PC-3 (cell line): ENCODE data around the gene HS3ST5. TPM values are rescaled to one million over a fixed set of nuclear protein-coding genes. Genes with fewer than 3 reads are reported as not detected.

Experiments
- ATAC-seq: fragments of 200-7000 bp; cut with Tn5 transposase; 2 replicates; pipeline ENCODE4 v1.9.1; 2020; ENCODE audit warnings: mild to moderate bottlenecking, moderate library complexity
- BruUV-seq: library from RNA; stranded (reverse); fragments of 400-500 nt; replicated peaks from 2 replicates; lab custom pipeline; 2021; lab: Mats Ljungman, UMichigan
- CTCF ChIA-PET: fragments of 300-600 bp; sonication (Branson Sonifier 250); formaldehyde crosslinking; loops from one replicate; lab custom pipeline; 2022; ENCODE audit warnings: antibody characterized with exemption; lab: Charles Lee
- POLR2A ChIA-PET: fragments of 300-600 bp; sonication (Branson Sonifier 250); formaldehyde crosslinking; loops from one replicate; lab custom pipeline; 2022; ENCODE audit warnings: antibody characterized with exemption; ENCODE audit not compliant: unreplicated experiment; lab: Charles Lee
- DNase-seq: peaks from one replicate; pipeline ENCODE4 v3.0.0-alpha.2; 2015
- H2AFZ ChIP-seq: fragments of 300-600 bp; sonication (generic); 2 replicates; pipeline ENCODE4 v1.6.0; 2016; ENCODE audit warnings: antibody characterized with exemption, low read length
- H3F3A ChIP-seq: fragments of 300-600 bp; sonication (generic); one replicate; pipeline ENCODE4 v1.6.0; 2017; ENCODE audit warnings: antibody characterized with exemption, low read length, control low read depth, mild to moderate bottlenecking; ENCODE audit not compliant: unreplicated experiment
- H3K27ac ChIP-seq: fragments of 300-600 bp; sonication (generic); 2 replicates; pipeline ENCODE4 v1.5.1; 2016; ENCODE audit warnings: mild to moderate bottlenecking, low read length
- H3K27me3 ChIP-seq: fragments of 300-600 bp; sonication (generic); 2 replicates; pipeline ENCODE4 v1.6.1; 2016; ENCODE audit warnings: low read length, mixed read lengths
- H3K36me3 ChIP-seq: fragments of 300-600 bp; sonication (generic); 2 replicates; pipeline ENCODE4 v1.6.1; 2016; ENCODE audit warnings: low read depth, mixed run types, low read length, mixed read lengths
- H3K4me1 ChIP-seq: fragments of 300-600 bp; sonication (generic); 2 replicates; pipeline ENCODE4 v1.5.1; 2016; ENCODE audit warnings: low read length; ENCODE audit not compliant: insufficient read depth
- H3K4me2 ChIP-seq: fragments of 300-600 bp; sonication (generic); 2 replicates; pipeline ENCODE4 v1.6.0; 2016; ENCODE audit warnings: low read length
- H3K4me3 ChIP-seq: fragments of 300-600 bp; sonication (generic); 2 replicates; pipeline ENCODE4 v1.5.1; 2016; ENCODE audit warnings: mild to moderate bottlenecking, low read length, mixed read lengths
- H3K79me2 ChIP-seq: fragments of 300-600 bp; sonication (generic); 2 replicates; pipeline ENCODE4 v1.6.1; 2017; ENCODE audit warnings: low read length, mixed read lengths
- H3K9ac ChIP-seq: fragments of 300-600 bp; sonication (generic); 2 replicates; pipeline ENCODE4 v1.6.0; 2016; ENCODE audit warnings: mild to moderate bottlenecking, low read length
- H3K9me2 ChIP-seq: fragments of 300-600 bp; sonication (generic); replicated peaks from 2 replicates; pipeline ENCODE4 v1.6.1; 2016; ENCODE audit warnings: mixed run types, low read length, mixed read lengths
- H3K9me3 ChIP-seq: fragments of 300-600 bp; sonication (generic); 2 replicates; pipeline ENCODE4 v1.6.1; 2016; ENCODE audit warnings: low read length, mixed read lengths
- H4K20me1 ChIP-seq: fragments of 300-600 bp; sonication (generic); 2 replicates; pipeline ENCODE4 v1.6.1; 2016; ENCODE audit warnings: low read length, mixed read lengths
- EZH2 ChIP-seq: fragments of 300-600 bp; sonication (generic); IDR thresholded peaks from one replicate; pipeline ENCODE4 v1.6.1; 2017; ENCODE audit warnings: antibody characterized with exemption, mild to moderate bottlenecking, low read length; ENCODE audit not compliant: unreplicated experiment
- EZH2phosphoT487 ChIP-seq: fragments of 300-600 bp; sonication (generic); IDR thresholded peaks from 2 replicates; pipeline ENCODE4 v1.6.1; 2018; ENCODE audit warnings: mild to moderate bottlenecking, antibody characterized with exemption, low read length, borderline replicate concordance
- intact Hi-C: fragments of 100-400 bp; cut with micrococcal nuclease; formaldehyde crosslinking; loops from 2 replicates; pipeline ENCODE4 v1.9.0; 2023
- total RNA-seq: library from RNA; depleted of rRNA; stranded (reverse); fragments of >200 nt; gene quantifications from 2 replicates; pipeline ENCODE4 v1.2.3, GENCODE V29; 2014
- TF ChIP-seq, protein P1 (sequence below): fragments of 300-600 bp; sonication (generic); conservative IDR thresholded peaks from 2 replicates; pipeline ENCODE4 v1.5.1; 2017; ENCODE audit warnings: antibody characterized with exemption, low read depth, mild to moderate bottlenecking, low read length

The HS3ST5 gene
- total RNA-seq, 1 experiment from 2014 or later, result 1.2 TPM

GRCh38 chr6:114085211-114085610 lies 257.6 kb downstream of the HS3ST5 start:
- Histone ChIP-seq H3K79me2 (no peaks in the 10 kb centered on the region), H2AFZ (no peak overlapping the region), H3K9me2 (no peaks in the 10 kb centered on the region), H3K9ac (no peak overlapping the region), H3K4me1 (no peaks in the 10 kb centered on the region), H3K27ac (no peak overlapping the region), H3K4me2 (no peak overlapping the region), H3K4me3 (no peak overlapping the region), H3K27me3 (no peaks in the 10 kb centered on the region), H3K36me3 (no peaks in the 10 kb centered on the region), H4K20me1 (no peaks in the 10 kb centered on the region), H3K9me3 (no peaks in the 10 kb centered on the region), H3F3A (no peaks in the 10 kb centered on the region)
- ChIA-PET POLR2A (interaction anchor here (0.6 kb wide), 1 partner anchor 75 kb away, joined by 5 read pairs; no protein-coding TSS in a partner anchor), CTCF (no interaction called here)
- intact Hi-C loops, result loop anchor here (5.0 kb wide), 1 partner anchor 88 kb away; no protein-coding TSS in a partner anchor
- no TSS peak for BruUV-seq
- no peak for ATAC-seq
- TF ChIP-seq EZH2, result no peak
- TF ChIP-seq, protein P1, sequence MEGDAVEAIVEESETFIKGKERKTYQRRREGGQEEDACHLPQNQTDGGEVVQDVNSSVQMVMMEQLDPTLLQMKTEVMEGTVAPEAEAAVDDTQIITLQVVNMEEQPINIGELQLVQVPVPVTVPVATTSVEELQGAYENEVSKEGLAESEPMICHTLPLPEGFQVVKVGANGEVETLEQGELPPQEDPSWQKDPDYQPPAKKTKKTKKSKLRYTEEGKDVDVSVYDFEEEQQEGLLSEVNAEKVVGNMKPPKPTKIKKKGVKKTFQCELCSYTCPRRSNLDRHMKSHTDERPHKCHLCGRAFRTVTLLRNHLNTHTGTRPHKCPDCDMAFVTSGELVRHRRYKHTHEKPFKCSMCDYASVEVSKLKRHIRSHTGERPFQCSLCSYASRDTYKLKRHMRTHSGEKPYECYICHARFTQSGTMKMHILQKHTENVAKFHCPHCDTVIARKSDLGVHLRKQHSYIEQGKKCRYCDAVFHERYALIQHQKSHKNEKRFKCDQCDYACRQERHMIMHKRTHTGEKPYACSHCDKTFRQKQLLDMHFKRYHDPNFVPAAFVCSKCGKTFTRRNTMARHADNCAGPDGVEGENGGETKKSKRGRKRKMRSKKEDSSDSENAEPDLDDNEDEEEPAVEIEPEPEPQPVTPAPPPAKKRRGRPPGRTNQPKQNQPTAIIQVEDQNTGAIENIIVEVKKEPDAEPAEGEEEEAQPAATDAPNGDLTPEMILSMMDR, result no peak
- no peak for TF ChIP-seq EZH2phosphoT487
- DNase-seq, result no peak

GRCh38 chr6:114084327-114084890 lies 258.4 kb downstream of the HS3ST5 start:
- H3K36me3 ChIP-seq, result no peaks in the 10 kb centered on the region
- intact Hi-C loops, result no loop called here
- BruUV-seq, result no TSS peak

DNA sequence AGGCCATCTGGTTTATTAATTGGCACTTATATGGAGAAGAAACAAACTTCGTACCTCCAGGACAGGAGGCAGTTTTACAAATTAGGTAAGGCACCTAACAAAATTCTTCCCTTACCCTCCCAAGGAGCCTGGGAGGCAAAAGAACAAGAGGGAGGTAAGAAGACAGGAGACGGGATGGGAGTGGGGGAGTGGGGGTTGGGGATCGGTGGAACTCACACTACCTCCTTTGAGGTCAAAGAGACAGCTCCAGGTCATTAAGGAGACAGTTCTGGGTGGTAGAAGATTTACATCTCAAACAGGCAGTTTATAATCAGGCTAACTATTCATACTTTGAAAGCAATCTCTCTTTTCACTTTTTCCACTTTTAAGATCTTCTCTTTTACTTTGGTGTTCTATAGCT lies 259.6 kb downstream of the HS3ST5 start:
- no peaks in the 10 kb centered on the region for H3K27me3 ChIP-seq
- intact Hi-C loops, result no loop called here
- no peak overlapping the region for H3K4me2 ChIP-seq
- no peaks in the 10 kb centered on the region for H3K79me2 ChIP-seq
- no peaks in the 10 kb centered on the region for H3K36me3 ChIP-seq
- ATAC-seq, result no peak
- H3F3A ChIP-seq, result no peaks in the 10 kb centered on the region
- CTCF ChIA-PET, result no interaction called here
- H3K9me3 ChIP-seq, result no peaks in the 10 kb centered on the region
- no peak overlapping the region for H3K9ac ChIP-seq
- no peak for DNase-seq
- TF ChIP-seq, protein P1, result no peak
- TF ChIP-seq EZH2, result no peak
- TF ChIP-seq EZH2phosphoT487, result no peak
- no TSS peak for BruUV-seq
- no peaks in the 10 kb centered on the region for H4K20me1 ChIP-seq
- H3K4me3 ChIP-seq, result no peak overlapping the region
- no peaks in the 10 kb centered on the region for H3K4me1 ChIP-seq
- no peaks in the 10 kb centered on the region for H3K9me2 ChIP-seq
- POLR2A ChIA-PET, result no interaction called here
- H2AFZ ChIP-seq, result no peak overlapping the region
- no peak overlapping the region for H3K27ac ChIP-seq

More at GRCh38 chr6:114084327-114084890, 258.4 kb downstream of the HS3ST5 start:
- H3K9ac ChIP-seq, result no peak overlapping the region
- no peaks in the 10 kb centered on the region for H3K9me2 ChIP-seq
- H3K79me2 ChIP-seq, result no peaks in the 10 kb centered on the region
- TF ChIP-seq EZH2phosphoT487 (no peak), EZH2 (no peak)
- TF ChIP-seq, protein P1, result no peak
- no peak for DNase-seq
- no peak overlapping the region for H3K4me3 ChIP-seq
- no peak for ATAC-seq
- H3K27me3 ChIP-seq, result no peaks in the 10 kb centered on the region
- CTCF ChIA-PET, result no interaction called here
- H3K27ac ChIP-seq, result no peak overlapping the region
- no peaks in the 10 kb centered on the region for H3F3A ChIP-seq
- H3K4me2 ChIP-seq, result no peak overlapping the region
- POLR2A ChIA-PET, result no interaction called here
- no peaks in the 10 kb centered on the region for H3K4me1 ChIP-seq
- no peaks in the 10 kb centered on the region for H3K9me3 ChIP-seq
- H2AFZ ChIP-seq, result no peak overlapping the region
- H4K20me1 ChIP-seq, result no peaks in the 10 kb centered on the region
